ENCODE measurements around the gene ETAA1.

DNA sequence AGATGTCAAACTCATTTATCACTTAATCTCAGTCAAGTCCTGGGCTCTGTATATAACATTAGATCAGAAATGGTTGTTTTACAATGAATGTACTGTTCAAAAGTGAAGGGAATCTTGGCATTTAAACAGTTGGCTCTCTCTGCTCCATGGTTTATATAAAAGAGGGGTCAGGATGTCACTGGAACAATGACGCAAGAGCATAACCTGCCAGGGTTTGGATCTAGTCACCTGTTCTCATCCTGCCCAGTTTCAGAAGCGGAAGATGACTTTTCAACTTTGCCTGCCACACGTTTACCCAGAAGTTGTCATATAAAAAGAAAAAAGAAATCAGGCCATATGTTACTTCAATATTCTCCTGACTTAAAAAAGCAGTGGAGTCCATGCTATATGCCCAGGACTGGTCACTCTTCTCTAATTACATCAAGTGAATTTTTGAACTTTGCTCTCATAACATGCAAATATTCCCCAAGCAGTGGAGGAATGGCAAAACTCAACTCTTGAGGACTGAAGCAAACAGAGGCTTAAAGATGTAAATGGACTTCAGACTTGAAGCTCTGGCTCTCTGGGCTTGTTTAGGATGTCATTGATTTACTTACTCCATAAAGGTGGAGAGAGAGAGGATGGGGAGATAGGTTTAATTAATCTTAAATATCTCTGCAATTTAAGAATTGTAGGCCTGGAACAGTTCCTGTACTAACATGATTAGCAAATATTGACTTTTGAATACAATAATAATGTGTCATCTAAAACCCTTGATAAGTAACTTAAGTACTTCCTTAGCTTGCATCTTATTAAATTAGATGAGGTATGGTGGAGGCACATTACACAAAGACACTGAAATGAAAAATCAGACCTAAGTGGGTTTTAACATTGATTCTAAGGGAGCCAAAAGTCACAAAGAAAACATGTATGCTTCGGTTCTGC, 58.3 kb downstream of the ETAA1 start:
- TF ChIP-seq SP2 (tag by site-specific recombination; IDR thresholded peaks at IDR 0.05) (no peak), ZNF18 (tag by site-specific recombination; IDR thresholded peaks at IDR 0.05) (no peak), EGR2 (tag by site-specific recombination; IDR thresholded peaks at IDR 0.05; ENCODE audit: low read depth) (no peak), ZXDB (tag by site-specific recombination; IDR thresholded peaks at IDR 0.05) (no peak), SP3 (tag by site-specific recombination; IDR thresholded peaks at IDR 0.05) (no peak), KLF9 (tag by site-specific recombination; IDR thresholded peaks at IDR 0.05; ENCODE audit: low read depth) (no peak), ZNF391 (tag by site-specific recombination; IDR thresholded peaks at IDR 0.05; ENCODE audit: borderline replicate concordance, low read depth) (no peak), KLF10 (tag by site-specific recombination; IDR thresholded peaks at IDR 0.05) (no peak), ZNF274 (IDR thresholded peaks at IDR 0.05; ENCODE audit: low read length) (no peak), ZNF274 (tag by site-specific recombination; IDR thresholded peaks at IDR 0.05; ENCODE audit: borderline replicate concordance) (no peak)
- TF ChIP-seq, protein P1, sequence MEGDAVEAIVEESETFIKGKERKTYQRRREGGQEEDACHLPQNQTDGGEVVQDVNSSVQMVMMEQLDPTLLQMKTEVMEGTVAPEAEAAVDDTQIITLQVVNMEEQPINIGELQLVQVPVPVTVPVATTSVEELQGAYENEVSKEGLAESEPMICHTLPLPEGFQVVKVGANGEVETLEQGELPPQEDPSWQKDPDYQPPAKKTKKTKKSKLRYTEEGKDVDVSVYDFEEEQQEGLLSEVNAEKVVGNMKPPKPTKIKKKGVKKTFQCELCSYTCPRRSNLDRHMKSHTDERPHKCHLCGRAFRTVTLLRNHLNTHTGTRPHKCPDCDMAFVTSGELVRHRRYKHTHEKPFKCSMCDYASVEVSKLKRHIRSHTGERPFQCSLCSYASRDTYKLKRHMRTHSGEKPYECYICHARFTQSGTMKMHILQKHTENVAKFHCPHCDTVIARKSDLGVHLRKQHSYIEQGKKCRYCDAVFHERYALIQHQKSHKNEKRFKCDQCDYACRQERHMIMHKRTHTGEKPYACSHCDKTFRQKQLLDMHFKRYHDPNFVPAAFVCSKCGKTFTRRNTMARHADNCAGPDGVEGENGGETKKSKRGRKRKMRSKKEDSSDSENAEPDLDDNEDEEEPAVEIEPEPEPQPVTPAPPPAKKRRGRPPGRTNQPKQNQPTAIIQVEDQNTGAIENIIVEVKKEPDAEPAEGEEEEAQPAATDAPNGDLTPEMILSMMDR (tag by site-specific recombination; IDR thresholded peaks at IDR 0.05), result no peak

Measured in HEK293 (cell line).